GM18505 (cell line): ENCODE measurements around the gene BAD.

Experiments
- ATAC-seq: cut with Tn5 transposase; IDR thresholded peaks from one replicate; pipeline ENCODE4 v1.9.1; 2021; ENCODE audit not compliant: unreplicated experiment
- POLR2A ChIP-seq: IDR thresholded peaks from 4 replicates; pipeline ENCODE4 v1.6.1; 2011; ENCODE audit warnings: borderline replicate concordance; ENCODE audit not compliant: insufficient read depth, insufficient read length; ENCODE audit errors: extremely low read depth

BAD gene

DNA sequence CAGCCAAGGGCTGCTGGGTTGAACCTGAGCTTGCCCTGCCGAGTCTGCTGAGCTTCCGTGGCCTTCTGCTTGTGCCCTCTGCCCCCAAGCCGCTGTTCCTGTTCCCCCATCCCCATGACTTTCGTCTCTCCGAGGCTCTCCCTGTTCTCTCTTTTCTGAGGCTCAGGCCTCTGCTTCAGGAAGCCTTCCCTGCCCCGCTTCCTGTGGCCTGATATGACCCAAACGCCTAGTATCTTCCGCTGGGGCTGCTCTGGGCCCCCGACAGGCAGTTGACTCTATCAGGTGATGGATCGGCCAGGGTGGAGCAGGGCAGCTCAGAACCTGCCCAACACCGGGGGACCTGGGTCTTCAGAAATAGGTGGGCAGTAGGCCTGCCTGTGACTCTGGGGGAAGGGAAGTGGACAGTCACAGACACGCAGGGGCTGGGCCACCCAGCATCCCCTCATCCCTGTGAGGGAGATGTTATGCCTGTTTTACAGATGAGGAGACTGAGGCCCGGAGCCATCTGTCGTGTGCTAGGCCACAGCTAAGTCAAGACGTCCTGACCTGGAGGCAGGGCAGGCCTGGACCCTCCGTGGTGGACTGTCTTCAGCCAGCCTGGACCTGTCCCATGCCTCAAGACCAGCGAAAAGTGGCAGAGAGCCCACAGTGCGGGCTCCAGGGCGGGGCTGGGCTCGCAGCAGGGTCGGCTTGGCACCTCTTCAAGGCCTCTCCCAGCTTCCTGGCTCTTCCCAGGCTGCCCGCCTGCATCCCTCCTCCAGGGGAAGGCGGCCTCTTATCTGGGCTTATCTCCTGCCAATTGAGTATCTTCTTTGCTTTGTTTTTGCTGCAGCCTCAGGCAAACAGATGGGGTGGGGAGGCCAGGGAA, 16.2 kb downstream of the BAD start:
- no peak for TF ChIP-seq POLR2A
- ATAC-seq, result no peak

GRCh38 chr11:64267207-64267945, 17.1 kb downstream of the BAD start:
- ATAC-seq, result no peak
- TF ChIP-seq POLR2A, result no peak

DNA sequence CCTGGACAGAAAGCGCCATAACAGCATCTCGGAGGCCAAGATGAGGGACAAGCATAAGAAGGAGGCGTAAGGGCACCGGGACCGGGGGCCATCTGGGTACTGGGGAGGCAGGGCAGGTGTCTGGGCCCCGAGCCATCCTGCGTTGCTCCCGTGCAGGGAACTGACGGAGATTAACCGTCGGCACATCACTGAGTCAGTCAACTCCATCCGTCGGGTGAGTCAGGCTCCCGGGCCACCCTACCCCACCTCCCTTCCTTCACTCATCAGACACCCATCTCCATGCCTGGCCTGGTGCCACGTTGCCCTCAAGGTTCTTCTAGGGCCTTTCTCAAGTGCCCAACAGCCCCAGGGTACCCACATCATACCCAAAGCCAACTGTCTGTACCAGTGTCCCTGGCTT, 18.1 kb downstream of the BAD start:
- ATAC-seq, result no peak
- TF ChIP-seq POLR2A, result no peak

DNA sequence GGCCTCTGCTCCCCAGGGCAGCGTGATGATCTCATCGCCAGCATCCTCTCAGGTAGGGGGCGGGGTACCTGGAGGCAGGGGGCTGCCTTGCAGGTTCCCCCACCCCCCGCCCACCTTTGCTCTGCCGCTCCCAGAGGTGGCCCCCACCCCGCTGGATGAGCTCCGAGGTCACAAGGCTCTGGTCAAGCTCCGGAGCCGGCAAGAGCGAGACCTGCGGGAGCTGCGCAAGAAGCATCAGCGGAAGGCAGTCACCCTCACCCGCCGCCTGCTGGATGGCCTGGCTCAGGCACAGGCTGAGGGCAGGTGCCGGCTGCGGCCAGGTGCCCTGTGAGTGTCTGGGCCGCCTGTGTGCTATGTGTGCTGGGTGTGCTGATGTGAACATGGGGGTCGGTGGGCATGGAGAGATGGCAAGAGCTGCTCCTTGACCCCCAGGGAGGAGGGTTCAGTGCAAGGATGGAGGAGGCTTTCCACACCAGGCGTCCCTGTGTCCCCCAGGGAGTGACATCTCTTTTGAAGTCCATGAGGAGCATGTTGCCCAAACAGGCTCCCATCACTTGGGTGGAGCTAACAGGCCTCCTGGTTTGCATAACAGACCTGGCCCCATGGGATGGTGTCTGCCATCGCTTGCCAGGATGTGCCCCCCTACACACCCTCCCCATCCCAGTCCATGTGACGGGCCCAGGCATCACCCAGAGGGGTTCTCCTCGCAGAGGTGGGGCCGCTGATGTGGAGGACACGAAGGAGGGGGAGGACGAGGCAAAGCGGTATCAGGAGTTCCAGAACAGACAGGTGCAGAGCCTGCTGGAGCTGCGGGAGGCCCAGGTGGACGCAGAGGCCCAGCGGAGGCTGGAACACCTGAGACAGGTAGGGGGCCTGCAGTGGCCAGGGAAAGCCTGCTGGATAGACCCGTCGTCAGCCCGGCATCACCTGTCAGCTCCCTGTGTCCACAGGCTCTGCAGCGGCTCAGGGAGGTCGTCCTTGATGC, 19.0 kb downstream of the BAD start:
- TF ChIP-seq POLR2A, result no peak
- no peak for ATAC-seq

DNA sequence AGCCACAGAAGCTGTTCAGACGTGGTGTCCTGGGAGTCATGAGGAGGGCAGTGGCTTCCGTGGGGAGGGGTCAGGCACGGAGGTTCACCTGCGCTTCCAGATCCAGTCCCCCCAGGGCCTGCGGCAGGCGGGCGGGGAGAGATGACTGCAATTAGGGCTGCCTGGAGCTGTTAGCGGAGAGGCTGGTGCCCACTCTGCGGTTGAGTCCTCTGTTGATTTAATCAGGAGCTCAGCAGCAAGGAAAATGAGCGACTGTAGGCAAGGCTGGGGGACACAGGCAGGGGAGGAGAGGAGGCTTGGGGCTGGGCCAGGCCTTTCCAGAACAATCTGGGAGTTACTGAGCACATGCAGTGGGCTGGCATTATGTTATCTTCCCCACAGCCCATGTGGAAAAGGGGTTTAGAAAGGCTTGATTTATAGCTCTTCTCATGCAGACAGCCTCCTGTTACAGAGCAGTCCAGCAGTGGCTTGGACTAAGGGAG, 20.1 kb downstream of the BAD start:
- no peak for TF ChIP-seq POLR2A
- no peak for ATAC-seq

DNA sequence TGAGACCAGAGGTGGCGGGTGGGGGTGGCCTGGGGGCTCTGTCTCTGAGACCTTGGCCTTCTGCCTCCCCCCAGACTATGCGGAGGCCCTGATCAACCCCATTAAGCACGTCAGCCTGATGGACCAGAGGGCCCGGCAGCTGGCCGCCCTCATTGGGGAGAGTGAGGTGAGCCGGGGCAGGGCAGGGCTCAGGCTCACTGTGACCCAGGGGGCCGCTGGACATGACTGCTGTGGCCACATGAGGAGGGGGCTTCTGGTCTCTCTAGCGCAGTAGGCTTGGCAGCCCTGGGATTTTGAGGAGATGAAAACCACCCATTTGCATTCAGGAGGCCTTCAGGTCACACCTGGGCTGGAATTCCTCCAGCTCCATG, 20.5 kb downstream of the BAD start:
- TF ChIP-seq POLR2A, result no peak
- no peak for ATAC-seq

DNA sequence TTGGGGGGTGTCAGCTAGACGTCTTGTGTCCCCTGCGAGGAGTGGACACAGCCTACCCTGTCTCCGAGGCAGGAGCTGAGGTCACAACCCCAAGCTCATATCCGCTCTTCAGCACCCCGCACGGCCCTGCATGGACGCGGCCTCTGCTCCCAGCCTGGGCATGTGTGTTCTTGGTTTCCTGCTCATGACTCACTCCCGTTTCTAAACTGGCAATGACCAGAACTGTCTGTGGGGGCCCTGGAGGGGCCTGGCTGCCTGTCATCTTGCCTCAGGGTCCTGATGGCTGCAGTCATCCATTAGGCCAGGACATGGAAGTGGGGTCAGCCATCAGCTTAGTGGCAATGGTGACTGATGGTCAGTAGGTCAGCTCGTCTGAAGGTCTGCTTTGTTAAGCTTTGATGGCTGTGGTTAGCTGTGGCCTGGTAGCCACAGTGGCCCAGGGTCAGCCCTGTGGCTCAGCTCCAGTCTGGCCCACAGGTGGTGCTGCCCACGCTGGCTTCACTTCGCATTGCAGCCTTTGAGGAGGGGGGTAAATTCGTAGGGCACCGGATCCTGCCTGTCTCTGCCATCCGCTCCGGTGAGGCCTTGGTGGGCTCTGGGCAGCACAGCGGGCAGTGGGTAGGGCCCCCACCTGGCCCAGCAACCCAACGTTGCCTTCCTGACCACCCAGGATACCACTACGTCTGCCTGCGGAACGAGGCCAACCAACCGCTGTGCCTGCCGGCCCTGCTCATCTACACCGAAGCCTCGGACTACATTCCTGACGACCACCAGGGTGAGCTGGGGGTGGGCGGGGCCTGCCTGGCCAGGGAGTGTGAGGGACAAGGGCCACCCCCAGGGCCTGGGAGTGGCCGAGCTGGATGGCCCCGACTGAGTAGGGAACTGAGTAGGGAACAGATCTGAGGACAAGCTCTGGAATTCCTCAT, 21.2 kb downstream of the BAD start:
- no peak for TF ChIP-seq POLR2A
- no peak for ATAC-seq

- ATAC-seq, result no peak
- TF ChIP-seq POLR2A, result no peak
These were observed 22.0 kb downstream of the BAD start for GRCh38 chr11:64262271-64263002.

- TF ChIP-seq POLR2A, result no peak
- ATAC-seq, result no peak
These were observed 22.8 kb downstream of the BAD start for GRCh38 chr11:64261556-64262080.

DNA sequence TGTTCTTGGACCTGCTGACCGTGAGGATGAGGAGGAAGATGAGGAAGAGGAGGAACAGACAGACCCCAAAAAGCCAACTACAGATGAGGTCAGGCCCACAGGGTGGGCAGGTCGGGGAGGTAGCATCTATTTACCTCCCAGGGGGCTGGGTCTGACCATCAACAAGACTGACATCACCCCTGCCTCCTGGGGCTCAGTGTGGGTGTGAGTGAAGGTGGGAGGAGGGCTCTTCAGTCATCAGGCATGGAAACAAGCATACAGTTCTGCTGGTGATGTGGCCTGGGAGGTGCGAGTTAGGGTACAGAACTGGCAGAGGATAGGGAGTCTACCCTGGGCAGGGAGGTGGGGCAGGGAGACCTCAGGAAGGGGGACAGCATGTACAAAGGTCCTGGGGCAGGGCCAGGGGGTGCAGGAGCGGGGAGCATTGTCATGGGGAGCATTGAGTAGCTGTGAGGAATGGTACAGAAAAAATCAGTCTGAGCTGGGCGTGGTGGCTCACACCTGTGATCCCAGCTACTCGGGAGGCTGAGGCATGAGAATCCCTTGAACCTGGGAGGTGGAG, 24.2 kb downstream of the BAD start:
- no peak for ATAC-seq
- no peak for TF ChIP-seq POLR2A

DNA sequence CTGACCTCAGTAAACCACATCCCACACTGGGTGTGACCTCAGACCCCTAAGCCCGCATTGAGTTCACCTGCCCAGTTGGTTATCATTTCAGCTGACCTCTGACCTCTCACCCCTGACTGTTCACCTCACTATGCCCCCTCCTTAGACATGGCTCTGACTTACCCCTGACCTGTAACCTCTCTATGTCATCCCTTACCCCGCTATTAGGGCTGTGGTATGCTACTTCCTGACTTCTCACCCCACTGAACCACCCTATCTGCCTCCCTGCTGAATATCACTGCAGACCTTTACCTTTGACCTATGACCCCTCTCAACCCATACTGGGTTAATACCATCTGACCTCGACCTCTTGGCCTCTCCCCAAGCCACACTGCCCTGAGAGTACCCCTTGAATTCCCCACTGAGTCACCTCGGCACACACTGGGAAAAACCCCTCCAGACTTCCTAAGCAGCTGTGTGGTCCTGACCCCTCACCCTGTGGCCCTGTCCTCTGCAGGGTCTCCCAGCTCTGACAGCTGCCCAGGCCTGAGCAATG, 24.9 kb downstream of the BAD start:
- ATAC-seq, result no peak
- no peak for TF ChIP-seq POLR2A
